HCT116 (cell line): ENCODE results near the gene PDE6B. TPM values are rescaled to one million over a fixed set of nuclear protein-coding genes. Genes with fewer than 3 reads are reported as not detected.

Experiments used
- ATAC-seq: fragments of 200-7000 bp; cut with Tn5 transposase; 2 replicates; pipeline ENCODE4 v1.9.1; 2020; ENCODE audit warnings: mild to moderate bottlenecking, moderate library complexity
- BruUV-seq: library from RNA; stranded (reverse); fragments of 400-500 nt; replicated peaks from 2 replicates; lab custom pipeline; 2021; lab: Mats Ljungman, UMichigan
- CTCF ChIA-PET: fragments of 300-600 bp; sonication (Branson Sonifier 250); formaldehyde crosslinking; loops from one replicate; lab custom pipeline; 2021; ENCODE audit warnings: antibody characterized with exemption; lab: Charles Lee
- POLR2A ChIA-PET: fragments of 300-600, 350-600 bp; sonication (Branson Sonifier 250); formaldehyde crosslinking; loops from one replicate; lab custom pipeline; 2021; ENCODE audit warnings: antibody characterized with exemption; lab: Charles Lee
- RAD21 ChIA-PET, 2 experiments: fragments of 300-600 bp; sonication (Branson Sonifier 250); formaldehyde crosslinking; loops; one replicate each; lab custom pipeline; 2023; ENCODE audit warnings: low total read pairs in 2 of 2; ENCODE audit not compliant: uncharacterized antibody in 2 of 2, unreplicated experiment in 2 of 2, low non-redundant PET in 1 of 2; lab: Charles Lee
- DNase-seq: peaks from one replicate; pipeline ENCODE4 v3.0.0-alpha.2; 2010; ENCODE audit warnings: low read depth, low spot score
- H2AFZ ChIP-seq: fragments of 200-600 bp; shearing (Covaris generic), sonication (generic); 2 replicates; pipeline ENCODE4 v1.6.1; 2017; ENCODE audit warnings: low read depth, mixed run types, mixed read lengths, antibody characterized with exemption, low read length; ENCODE audit not compliant: poor library complexity, severe bottlenecking
- H3K27ac ChIP-seq: 2 replicates; pipeline ENCODE4 v1.5.1; 2012; ENCODE audit warnings: low read depth, low read length
- H3K27me3 ChIP-seq: fragments of 200-600 bp; sonication (generic); 2 replicates; pipeline ENCODE4 v1.6.1; 2016; ENCODE audit warnings: mixed run types, low read length, mixed read lengths; ENCODE audit not compliant: insufficient read depth
- H3K36me3 ChIP-seq, 2 experiments: fragments of 200-500 bp in 1 of 2; fragments of 200-600 bp in 1 of 2; sonication (Bioruptor generic) in 1 of 2; sonication (generic) in 1 of 2; 2 replicates each; pipeline versions ENCODE4 v1.5.1 to v1.6.1; 2014 to 2016; ENCODE audit warnings: low read length in 2 of 2, inconsistent platforms in 1 of 2, mixed read lengths in 1 of 2, mixed run types in 1 of 2; ENCODE audit not compliant: insufficient read depth in 2 of 2, control insufficient read depth in 1 of 2
- H3K4me1 ChIP-seq, 2 experiments: fragments of 200-600 bp in 1 of 2; sonication (generic) in 1 of 2; 2 replicates each; pipeline versions ENCODE4 v1.5.1 to v1.6.1; 2012 to 2017; ENCODE audit warnings: low read length in 2 of 2, inconsistent platforms in 1 of 2, mild to moderate bottlenecking in 1 of 2, mixed read lengths in 1 of 2, mixed run types in 1 of 2, moderate library complexity in 1 of 2; ENCODE audit not compliant: insufficient read depth in 2 of 2, control insufficient read depth in 1 of 2
- H3K4me2 ChIP-seq: fragments of 200-600 bp; sonication (generic); 2 replicates; pipeline ENCODE4 v1.6.1; 2017; ENCODE audit warnings: mixed run types, low read length, mixed read lengths
- H3K4me3 ChIP-seq, 2 experiments: fragments of 200-600 bp in 1 of 2; sonication (generic) in 1 of 2; replicated peaks in 1 of 2; 2 replicates each; pipeline ENCODE4 v1.5.1; 2011 to 2016; ENCODE audit warnings: low read length in 2 of 2, control low read depth in 1 of 2, low read depth in 1 of 2, mild to moderate bottlenecking in 1 of 2, mixed read lengths in 1 of 2, mixed run types in 1 of 2
- H3K79me2 ChIP-seq: fragments of 200-600 bp; sonication (generic); 2 replicates; pipeline ENCODE4 v1.6.1; 2017; ENCODE audit warnings: mild to moderate bottlenecking, mixed run types, low read length, moderate library complexity, mixed read lengths; ENCODE audit not compliant: insufficient read depth
- H3K9ac ChIP-seq: fragments of 200-600 bp; sonication (generic); 2 replicates; pipeline ENCODE4 v1.6.1; 2016; ENCODE audit warnings: low read length, mixed read lengths
- H3K9me2 ChIP-seq: fragments of 200-600 bp; sonication (generic), shearing (Covaris generic); 2 replicates; pipeline ENCODE4 v1.6.1; 2017; ENCODE audit warnings: mixed run types, mild to moderate bottlenecking, moderate library complexity; ENCODE audit not compliant: insufficient read depth
- H3K9me3 ChIP-seq, 2 experiments: fragments of 200-500 bp in 1 of 2; fragments of 200-600 bp in 1 of 2; sonication (Bioruptor generic) in 1 of 2; sonication (generic) in 1 of 2; 2 replicates each; pipeline ENCODE4 v1.6.1; 2014 to 2017; ENCODE audit warnings: low read length in 2 of 2, mixed read lengths in 2 of 2, inconsistent platforms in 1 of 2, low read depth in 1 of 2, mild to moderate bottlenecking in 1 of 2, mixed run types in 1 of 2, moderate library complexity in 1 of 2; ENCODE audit not compliant: control insufficient read depth in 1 of 2, insufficient read depth in 1 of 2
- H4K20me1 ChIP-seq: fragments of 200-600 bp; sonication (generic), shearing (Covaris generic); 2 replicates; pipeline ENCODE4 v1.6.1; 2017; ENCODE audit warnings: mixed run types, mild to moderate bottlenecking, moderate library complexity; ENCODE audit not compliant: insufficient read depth
- JUND ChIP-seq: IDR thresholded peaks from 2 replicates; pipeline ENCODE4 v1.6.1; 2012
- POLR2A ChIP-seq: IDR thresholded peaks from 2 replicates; pipeline ENCODE4 v1.7.0; 2011; ENCODE audit warnings: borderline replicate concordance; ENCODE audit not compliant: insufficient read depth, insufficient read length; ENCODE audit errors: extremely low read depth
- POLR2AphosphoS5 ChIP-seq: IDR thresholded peaks from 2 replicates; pipeline ENCODE4 v1.6.1; 2011; ENCODE audit warnings: mild to moderate bottlenecking, low read depth, low read length, moderate library complexity
- REST ChIP-seq: IDR thresholded peaks from 2 replicates; pipeline ENCODE4 v1.6.1; 2012; ENCODE audit warnings: low read depth
- SIN3A ChIP-seq: IDR thresholded peaks from 2 replicates; pipeline ENCODE4 v1.6.1; 2012; ENCODE audit warnings: low read depth
- SRF ChIP-seq: IDR thresholded peaks from 2 replicates; pipeline ENCODE4 v1.6.1; 2012; ENCODE audit warnings: low read depth
- TCF7L2 ChIP-seq: IDR thresholded peaks from 2 replicates; pipeline ENCODE4 v1.7.0; 2011; ENCODE audit warnings: borderline replicate concordance, inconsistent platforms; ENCODE audit not compliant: insufficient read depth, insufficient read length; ENCODE audit errors: extremely low read depth
- YY1 ChIP-seq: IDR thresholded peaks from 2 replicates; pipeline ENCODE4 v1.6.1; 2011; ENCODE audit warnings: low read length, low read depth, moderate library complexity, mild to moderate bottlenecking; ENCODE audit not compliant: insufficient replicate concordance; ENCODE audit errors: extremely low read depth
- intact Hi-C: fragments of 100-400 bp; cut with micrococcal nuclease; formaldehyde crosslinking; loops from 2 replicates; pipeline ENCODE4 v1.10.0; 2022
- total RNA-seq: library from RNA; stranded (reverse); gene quantifications from one replicate; pipeline ENCODE4 v1.2.1, GENCODE V29; 2021; ENCODE audit not compliant: unreplicated experiment

PDE6B gene
- total RNA-seq, 1 experiment from 2014 or later: not detected

- no peak overlapping the region; the same call in 1 of the 2 replicates for H3K27ac ChIP-seq
- H2AFZ ChIP-seq: no peak overlapping the region
- H3K27me3 ChIP-seq: no peaks in the 10 kb centered on the region
- H3K9me3 ChIP-seq: no peaks in the 10 kb centered on the region
- no peak overlapping the region for H3K4me2 ChIP-seq
- peaks cover 69% of the 10 kb centered on the region for H3K79me2 ChIP-seq
- no peak overlapping the region for H3K9ac ChIP-seq
- TF ChIP-seq SIN3A (no peak), POLR2AphosphoS5 (no peak), SRF (no peak), TCF7L2 (no peak), YY1 (no peak), POLR2A (no peak), REST (no peak), JUND (no peak)
- intact Hi-C loops: no loop called here
- H3K4me3 ChIP-seq: no peak overlapping the region
- H3K9me2 ChIP-seq: no peaks in the 10 kb centered on the region
- DNase-seq (no peak), ATAC-seq (no peak)
- peaks cover 3 to 9% of the 10 kb centered on the region in 2 experiments; a peak in 3 of 4 replicates for H3K4me1 ChIP-seq
- CTCF ChIA-PET: no interaction called here
- BruUV-seq: no TSS peak
- H4K20me1 ChIP-seq: no peaks in the 10 kb centered on the region
- H3K36me3 ChIP-seq: no peaks in the 10 kb centered on the region
- POLR2A ChIA-PET: no interaction called here
- RAD21 ChIA-PET: no interaction called here
Measured at GRCh38 chr4:708631-708933, 83.2 kb downstream of the PDE6B start.
